ENCODE results near the gene SLC16A2.

Gene SLC16A2

DNA sequence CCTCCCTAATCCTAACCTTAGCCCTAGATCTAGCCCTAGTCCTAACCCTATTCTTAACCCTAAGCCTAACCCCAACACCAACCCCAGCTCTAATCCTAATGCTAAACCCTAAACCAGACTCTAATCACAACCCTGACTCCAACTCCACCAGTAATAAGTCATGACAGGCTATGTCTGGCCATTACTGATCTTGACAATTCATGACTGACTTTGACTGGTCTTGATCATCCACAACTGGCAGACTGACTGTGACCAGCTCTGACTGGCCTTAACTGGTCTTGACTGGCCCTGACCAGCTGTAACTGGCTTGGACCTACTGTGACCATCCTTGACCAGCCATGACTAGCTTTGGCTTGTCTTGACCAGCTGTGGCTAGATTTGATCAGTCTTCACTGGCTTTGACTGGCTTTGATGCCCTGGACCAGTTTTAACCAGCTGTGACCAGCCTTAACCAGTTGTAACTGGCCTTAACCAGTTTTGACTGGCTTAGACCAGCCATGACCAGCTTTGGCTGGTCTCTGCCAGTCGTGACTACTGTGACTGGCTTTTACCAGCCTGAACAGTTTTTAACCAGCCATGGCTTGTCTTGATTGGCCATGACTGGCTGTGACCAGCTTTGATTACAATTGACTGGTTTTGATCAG is 124.7 kb downstream of the SLC16A2 start:
- no peak for DNase-seq

DNA sequence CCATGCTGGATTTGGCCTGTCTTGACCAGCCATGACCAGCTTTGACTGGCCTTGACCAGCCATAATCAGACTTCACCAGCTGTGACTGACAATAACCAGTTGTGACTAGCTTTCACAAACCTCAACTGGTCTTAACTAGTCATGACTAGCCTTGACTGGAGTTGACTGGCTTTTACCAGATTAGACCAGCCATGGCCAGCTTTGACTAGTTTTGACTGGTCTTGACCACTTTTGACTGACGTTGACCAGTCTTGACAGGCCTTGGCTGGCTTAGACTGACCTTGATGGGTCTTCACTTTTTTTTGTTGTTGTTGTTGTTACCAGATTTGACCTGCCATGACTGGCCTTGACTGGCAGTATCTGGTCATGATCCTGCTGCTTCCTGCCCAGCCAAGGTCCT is 125.7 kb downstream of the SLC16A2 start:
- DNase-seq = no peak

DNA sequence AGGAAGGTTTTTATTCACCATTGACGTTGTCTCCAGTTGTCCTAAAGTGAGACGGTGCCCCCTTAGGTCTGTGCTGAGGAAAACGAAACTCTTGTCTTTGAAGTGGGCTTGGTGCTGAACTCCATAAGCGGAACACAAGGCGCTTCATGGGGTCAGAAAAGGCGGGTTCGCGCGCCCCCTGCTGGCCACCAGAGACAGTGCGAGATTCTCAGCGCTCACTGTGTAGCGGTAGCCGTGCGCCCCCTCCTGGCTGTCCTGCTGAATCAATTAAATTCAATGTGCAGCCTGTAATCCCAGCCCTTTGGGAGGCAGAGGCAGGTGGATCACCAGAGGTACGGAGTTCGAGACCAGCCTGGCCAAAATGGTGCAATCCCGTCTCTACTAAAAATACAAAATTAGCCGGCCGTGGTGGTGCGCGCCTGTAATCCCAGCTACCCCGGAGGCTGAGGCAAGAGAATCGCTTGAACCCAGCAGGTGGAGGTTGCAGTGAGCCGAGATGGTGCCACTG is 129.1 kb downstream of the SLC16A2 start:
- peak; percentile 86 to 87 for DNase-seq

DNA sequence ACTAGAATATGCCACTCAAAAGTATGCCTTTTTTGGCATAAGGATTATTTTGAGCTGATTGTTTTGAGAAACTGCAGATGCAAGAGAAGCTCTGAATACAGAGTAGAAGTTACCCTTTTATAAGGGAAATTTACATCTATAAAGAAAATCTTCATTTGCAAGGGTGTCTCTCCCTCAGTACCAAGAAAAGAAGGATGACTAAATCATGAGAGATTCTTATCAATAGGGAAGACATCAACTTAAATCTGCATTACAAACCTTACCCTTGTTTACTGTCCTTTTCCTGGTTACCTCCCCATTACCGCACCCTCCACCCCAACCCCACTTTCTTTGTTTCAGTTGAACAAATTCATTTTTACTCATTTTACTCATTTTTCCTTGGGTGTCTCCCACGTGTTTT is 130.6 kb downstream of the SLC16A2 start:
- no peak for DNase-seq

DNA sequence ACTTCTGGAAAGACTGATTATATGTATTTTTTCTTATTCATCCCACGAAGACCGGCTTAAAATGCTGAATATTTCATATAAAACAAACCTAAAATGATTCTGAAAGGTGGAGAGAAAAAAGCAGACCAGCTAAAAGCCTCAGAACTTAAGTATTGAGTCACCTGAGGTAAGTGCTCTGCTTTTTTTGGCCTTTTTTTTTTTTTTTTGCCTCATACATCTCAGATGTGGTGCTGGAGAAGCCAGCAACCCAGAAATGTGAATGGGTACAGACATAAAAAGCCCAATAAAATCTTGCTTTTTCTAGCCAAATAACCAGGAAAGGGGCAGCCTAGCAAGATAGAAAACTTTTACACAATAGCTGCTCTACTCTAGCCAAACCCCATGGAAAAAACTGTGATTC is 136.1 kb downstream of the SLC16A2 start:
- no peak for DNase-seq

DNA sequence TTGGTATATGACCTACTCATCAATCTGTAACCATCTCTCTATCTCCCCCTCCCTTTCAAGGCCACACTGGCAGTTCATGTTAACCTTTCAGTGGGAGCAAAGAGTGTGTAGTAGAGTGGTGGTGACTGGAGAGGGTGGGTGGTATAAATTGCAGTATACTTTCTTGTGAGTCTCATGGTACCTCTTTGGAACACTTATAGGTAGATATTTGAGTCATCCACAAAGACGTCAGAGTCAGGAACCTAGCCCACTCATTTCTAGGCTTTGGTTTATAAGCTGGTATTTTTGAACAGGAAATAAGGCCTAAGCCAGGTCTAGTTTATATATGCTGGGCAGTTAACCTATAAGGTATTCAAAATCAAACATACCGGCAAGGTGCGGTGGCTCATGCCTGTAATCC is 156.8 kb downstream of the SLC16A2 start:
- no peak for DNase-seq

DNA sequence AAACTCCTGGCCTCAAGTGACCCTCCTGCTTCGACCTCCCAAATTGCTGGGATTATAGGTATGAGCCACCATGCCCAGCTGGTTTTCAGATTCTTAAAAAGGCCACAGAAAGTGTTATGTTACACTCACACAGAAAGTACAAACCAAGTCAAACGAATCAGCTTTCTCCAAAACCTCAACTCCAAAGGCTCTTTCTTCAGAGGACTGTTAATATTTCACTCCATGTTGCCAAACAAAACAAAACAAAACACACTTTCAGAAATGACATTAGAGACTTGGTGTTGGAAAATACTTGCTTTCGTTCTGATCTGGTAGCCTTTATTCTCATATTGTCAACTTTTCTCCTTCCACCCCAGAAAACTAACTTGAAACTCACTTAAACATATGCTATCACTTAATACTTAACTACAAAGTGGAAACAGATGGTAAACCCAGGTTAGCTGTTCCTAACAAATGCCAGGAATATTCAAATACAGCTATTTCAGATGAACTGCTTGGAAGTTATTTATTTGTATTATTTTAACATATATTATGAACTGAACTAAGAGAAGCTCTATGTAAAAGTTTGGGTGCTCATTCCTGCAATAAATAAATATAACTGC is 158.4 kb downstream of the SLC16A2 start:
- DNase-seq = no peak
